Superior temporal gyrus (tissue), 1 donor: ENCODE measurements around the gene FBXO31.
"Not testable (repeated sequence)": the region's sequence is repeated elsewhere in the genome, so short reads cannot be mapped to it uniquely, and the experiment has no call there.

Experiments used
- DNase-seq: peaks from one replicate; pipeline ENCODE4 v3.0.0-alpha.2; 2016; ENCODE audit errors: extremely low spot score

FBXO31 gene

GRCh38 chr16:87363771-87364455 lies 19.7 kb downstream of the FBXO31 start:
- DNase-seq = no peak

- not testable (repeated sequence) for DNase-seq
Observed at GRCh38 chr16:87362828-87363559, 20.6 kb downstream of the FBXO31 start.

GRCh38 chr16:87361916-87362619 lies 21.5 kb downstream of the FBXO31 start:
- no peak for DNase-seq

- DNase-seq = no peak
Observed at GRCh38 chr16:87360862-87361610, 22.5 kb downstream of the FBXO31 start.

- no peak for DNase-seq
Observed at GRCh38 chr16:87359121-87359520, 24.5 kb downstream of the FBXO31 start.

GRCh38 chr16:87358696-87359095 lies 24.9 kb downstream of the FBXO31 start:
- DNase-seq = no peak

GRCh38 chr16:87358250-87358649 lies 25.3 kb downstream of the FBXO31 start:
- no peak for DNase-seq

GRCh38 chr16:87356491-87356853 lies 27.1 kb downstream of the FBXO31 start:
- no peak for DNase-seq

GRCh38 chr16:87353613-87354012 lies 30.0 kb downstream of the FBXO31 start:
- DNase-seq = no peak

GRCh38 chr16:87352818-87353217 lies 30.8 kb downstream of the FBXO31 start:
- DNase-seq = no peak

- no peak for DNase-seq
Observed at GRCh38 chr16:87351320-87351698, 32.3 kb downstream of the FBXO31 start.

GRCh38 chr16:87350681-87351319 lies 32.8 kb downstream of the FBXO31 start:
- DNase-seq = peak; percentile 74

GRCh38 chr16:87350031-87350430 lies 33.5 kb downstream of the FBXO31 start:
- DNase-seq = peak; percentile 22

GRCh38 chr16:87348616-87349157 lies 34.9 kb downstream of the FBXO31 start:
- DNase-seq = no peak

GRCh38 chr16:87347932-87348615 lies 35.5 kb downstream of the FBXO31 start:
- no peak for DNase-seq

- no peak for DNase-seq
Observed at GRCh38 chr16:87346517-87347060, 37.0 kb downstream of the FBXO31 start.

GRCh38 chr16:87345726-87346424 lies 37.7 kb downstream of the FBXO31 start:
- no peak for DNase-seq

- no peak for DNase-seq
Observed at GRCh38 chr16:87344931-87345631, 38.5 kb downstream of the FBXO31 start.
